NCI-H2029 (cell line): ENCODE measurements around the gene SAP30.

Experiments
- DNase-seq: peaks from one replicate; lab custom pipeline; 2025; lab: John Stamatoyannopoulos, UW

Gene SAP30

GRCh38 chr4:173415885-173416653 lies 45.3 kb downstream of the SAP30 start:
- DNase-seq = no peak

- no peak for DNase-seq
Measured at GRCh38 chr4:173417833-173418232, 47.1 kb downstream of the SAP30 start.

GRCh38 chr4:173418639-173419038 lies 47.9 kb downstream of the SAP30 start:
- no peak for DNase-seq

GRCh38 chr4:173420324-173420752 lies 49.6 kb downstream of the SAP30 start:
- no peak for DNase-seq

GRCh38 chr4:173420801-173421200 lies 50.0 kb downstream of the SAP30 start:
- DNase-seq = no peak

GRCh38 chr4:173424899-173425805 lies 54.4 kb downstream of the SAP30 start:
- DNase-seq = no peak

GRCh38 chr4:173426064-173426463 lies 55.3 kb downstream of the SAP30 start:
- DNase-seq = no peak
